Stimulated activated CD4-positive, alpha-beta T cell treated with anti-CD3 and anti-CD28 coated beads, Interleukin-4, amount 100 ng/mL, for 1 hour (primary cell): ENCODE results near the gene MRPS15.
"Not testable (repeated sequence)": the region's sequence is repeated elsewhere in the genome, so short reads cannot be mapped to it uniquely, and the experiment has no call there.

Source experiments
- DNase-seq: peaks from one replicate; pipeline ENCODE4 v3.0.0-alpha.2; 2020

The MRPS15 gene

DNA sequence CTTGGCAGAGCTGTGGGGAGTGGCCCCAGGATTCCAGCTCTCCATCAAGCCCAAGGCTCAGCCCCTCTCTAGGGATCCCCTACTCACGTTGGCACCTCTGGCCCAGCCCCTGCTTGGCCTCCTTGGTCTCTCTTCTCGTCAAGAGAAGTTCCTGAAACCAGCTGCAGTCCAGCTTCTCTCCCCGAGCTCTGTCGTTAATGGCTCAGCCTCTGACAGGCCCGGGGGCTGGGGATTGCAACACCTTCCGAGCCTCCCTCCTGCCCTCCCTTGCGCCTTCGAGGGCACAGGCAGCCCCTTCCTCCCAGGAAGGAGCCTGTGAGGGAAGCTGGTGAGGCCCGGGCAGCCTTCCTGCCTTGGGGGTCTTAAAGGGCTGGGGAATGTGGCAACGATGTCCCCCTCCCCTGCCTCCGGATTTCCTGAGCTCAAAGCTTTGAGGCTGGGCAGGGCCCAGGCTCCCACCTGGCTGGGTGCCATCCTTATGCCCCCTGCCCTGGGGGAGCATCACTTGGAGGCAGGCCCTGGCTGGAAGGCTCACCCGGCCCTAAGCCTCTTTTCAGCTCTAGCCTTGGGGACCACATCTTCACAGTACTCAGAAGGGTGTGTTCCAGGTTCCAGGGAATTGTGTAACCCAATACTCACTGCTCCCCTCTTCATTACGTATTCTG is 18.7 kb upstream of the MRPS15 start, which contains the start of gene CSF3R:
Gene CSF3R, minus strand, starts transcription at position 190 of the 665 bp plus-strand sequence. CDS start 3,417 bp downstream, outside the sequence.
- no peak for DNase-seq

DNA sequence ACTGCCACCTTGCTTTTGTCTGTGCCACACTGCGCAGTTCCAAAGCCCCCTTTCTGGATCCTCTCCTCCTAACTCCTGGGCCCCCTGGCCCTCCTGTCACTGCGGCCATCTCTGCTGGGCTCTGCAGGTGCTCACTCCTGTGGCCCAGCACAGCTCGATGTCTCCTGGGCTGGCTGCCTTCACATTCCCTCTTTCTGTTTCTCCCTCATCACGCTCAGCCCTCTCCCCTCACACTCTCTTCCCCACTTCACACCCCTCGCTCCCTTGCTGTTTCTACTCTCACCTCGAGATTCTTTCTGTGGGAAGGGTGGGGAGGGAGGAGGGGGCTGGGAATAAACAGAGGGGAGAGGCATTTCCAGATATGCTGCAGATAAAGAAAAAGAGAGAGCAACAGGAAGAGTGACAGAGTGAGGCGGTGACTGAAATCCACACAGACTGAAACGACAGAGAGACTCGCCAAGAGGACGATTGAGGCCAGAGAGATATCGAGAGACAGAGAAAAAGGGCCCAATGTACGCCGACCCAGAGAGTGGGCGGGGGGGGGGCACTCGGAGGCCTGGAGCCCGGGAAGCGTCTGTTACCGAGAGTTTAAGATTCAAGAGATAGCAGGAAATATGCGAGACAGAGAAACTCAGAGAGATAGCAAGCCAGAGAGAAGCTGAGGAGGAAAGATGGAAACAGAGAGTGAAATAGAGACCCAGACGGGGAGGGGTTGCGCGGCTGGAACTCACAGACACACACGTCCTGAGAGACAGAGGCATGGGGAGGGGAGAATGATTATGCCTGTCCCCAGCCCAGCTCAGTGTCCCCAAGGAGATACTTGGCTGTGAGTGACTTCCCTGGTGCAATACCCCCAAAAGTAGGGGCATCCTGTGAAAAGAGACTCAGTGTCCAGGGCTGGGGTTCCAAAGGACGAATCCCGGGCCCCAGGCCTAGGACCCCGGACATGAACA is 17.9 kb upstream of the MRPS15 start:
- no peak for DNase-seq

DNA sequence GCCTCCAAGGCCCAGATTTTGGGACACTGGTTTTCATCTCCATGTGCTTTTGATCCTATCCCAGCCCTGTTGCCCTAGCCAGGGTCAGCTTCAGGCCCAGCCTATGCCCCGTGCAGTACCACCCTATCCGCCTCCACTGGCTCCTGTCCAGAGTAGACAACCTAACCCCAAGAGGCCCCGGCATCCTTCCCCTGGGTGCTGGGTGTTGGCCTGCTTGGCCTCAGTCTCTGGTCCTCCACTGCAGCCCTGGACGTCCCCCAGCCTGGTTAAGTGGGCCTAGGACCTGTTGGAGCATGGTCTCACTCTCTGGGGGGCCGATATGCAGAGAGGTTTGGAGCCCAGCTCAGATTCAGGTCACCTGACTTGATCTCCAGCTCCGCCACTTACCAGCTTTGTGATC is 16.9 kb upstream of the MRPS15 start:
- DNase-seq, result no peak

DNA sequence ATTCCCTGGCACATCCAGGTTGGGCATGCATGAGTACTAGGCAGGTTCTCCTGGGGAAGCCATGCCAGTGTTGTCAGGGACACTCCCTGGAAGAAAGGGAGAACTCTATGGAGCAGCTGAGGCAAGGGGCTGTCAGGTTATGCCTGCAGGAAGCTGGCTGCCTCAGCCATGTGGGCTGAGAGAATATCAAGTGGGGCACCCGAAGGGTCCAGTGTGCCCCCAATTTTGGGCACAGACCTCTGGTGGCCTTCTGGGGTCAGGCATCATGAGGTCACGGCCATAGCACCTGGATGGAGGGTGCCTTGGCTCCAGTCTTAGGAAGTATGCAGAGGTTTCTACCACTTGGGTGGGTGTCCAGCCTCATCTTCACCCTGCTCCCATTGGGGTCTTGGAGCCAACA is 16.0 kb upstream of the MRPS15 start:
- no peak for DNase-seq

DNA sequence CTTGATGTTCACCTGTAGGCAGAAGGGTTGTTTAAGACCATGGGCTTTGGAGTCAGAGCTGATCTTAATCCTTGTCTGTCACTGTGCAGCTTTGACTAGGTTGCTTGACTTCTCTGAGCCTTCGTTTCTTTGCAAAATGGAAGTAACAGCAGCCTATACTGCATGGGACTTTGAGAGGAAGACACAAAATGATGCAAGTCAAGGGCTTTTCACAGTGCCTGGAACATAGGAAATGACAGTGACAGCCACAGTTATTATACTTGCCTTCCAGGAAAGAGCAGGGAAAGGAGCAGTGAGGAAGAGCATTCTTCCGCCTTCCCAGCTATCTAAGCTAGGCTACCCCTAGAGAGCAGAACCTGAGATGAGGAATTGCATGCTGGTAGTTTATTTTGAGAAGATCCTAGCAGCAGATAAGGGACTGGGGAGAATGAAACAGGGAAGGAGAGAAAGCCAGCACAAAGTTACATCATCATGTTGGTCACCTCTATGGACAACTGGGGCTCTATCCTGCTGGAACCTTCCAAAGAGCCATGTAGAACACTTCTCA is 15.4 kb upstream of the MRPS15 start:
- no peak for DNase-seq

DNA sequence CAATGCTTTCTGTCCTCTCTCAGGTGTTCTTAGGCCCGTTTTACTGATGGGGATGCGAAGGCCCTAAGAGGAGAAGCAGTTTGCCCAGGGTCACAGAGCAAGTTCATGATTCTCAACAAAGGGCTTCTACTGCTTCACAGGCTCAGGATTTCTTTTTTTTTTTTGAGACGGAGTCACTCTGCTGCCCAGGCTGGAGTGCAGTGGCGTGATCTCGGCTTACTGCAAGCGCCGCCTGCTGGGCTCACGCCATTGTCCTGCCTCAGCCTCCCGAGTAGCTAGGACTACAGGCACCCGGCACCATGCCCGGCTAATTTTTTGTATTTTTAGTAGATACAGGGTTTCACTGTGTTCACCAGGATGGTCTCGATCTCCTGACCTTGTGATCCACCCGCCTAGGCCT is 13.4 kb upstream of the MRPS15 start:
- not testable (repeated sequence) for DNase-seq

DNA sequence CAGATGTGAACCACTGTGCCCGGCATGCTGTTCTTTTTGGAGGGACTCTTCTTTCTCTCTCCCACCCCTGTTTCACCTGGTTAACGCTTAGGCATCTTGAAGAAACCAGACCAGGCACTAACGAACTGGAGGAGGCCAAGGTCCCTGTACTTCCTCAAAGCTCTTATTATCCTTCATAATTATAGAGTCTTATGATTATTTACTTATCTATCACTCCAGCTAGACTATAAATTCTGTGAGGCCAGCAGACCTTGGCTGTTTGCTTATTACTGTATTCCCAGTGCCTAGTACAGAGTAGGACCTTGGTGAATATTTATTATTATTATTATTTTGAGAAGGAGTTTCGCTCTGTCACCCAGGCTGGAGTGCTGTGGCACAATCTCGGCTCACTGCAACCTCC is 12.8 kb upstream of the MRPS15 start:
- no peak for DNase-seq

DNA sequence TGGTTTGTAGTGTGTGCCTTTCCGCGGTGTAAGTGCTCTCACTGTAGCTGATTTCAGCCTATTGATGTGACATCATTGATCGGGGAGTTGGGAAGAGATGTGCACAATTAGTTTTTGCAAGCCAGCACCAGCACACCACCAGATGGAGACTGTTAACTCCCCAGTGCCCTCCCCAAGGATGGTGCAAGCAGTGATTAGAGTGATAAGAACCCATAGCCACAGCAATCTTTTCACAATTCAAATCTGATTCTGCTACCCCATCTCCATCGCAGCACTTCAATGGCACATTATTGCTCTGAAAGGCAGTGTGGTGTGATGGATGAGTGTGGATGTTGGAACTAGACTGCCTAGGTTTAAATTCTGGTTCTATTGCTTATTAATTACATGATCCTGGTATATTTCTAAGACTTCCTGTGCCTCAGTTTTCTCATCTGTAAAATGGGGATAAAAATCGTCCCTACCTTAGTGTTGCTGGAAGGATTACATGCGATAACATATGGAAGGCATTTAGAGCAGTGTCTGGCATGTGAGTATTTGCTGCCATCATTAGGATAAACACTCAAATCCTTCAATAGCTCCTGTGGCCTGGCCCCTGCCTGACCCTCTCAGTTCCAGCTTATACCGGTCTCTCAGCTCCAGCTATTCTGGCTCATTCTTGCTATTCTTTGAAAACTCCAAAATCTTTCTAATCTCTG is 11.9 kb upstream of the MRPS15 start:
- no peak for DNase-seq

DNA sequence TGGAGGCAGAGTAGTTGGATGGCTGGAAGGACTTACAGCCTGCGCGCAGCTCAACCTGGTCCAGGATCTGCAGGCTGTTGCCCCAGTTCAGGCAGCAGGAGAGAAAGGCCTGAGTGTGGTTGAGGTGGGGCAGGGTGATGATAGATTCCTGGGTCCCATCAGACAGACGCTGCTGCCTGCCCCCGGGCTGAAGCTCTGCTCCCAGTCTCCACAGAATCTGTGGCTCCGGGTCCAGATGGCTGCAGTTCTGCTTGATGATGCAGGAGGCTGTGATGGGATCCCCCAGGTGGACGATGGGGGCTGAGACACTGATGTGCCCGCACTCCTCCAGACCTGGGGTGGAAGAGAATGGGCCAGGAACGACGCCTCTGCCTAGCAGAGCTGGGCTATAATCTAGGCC is 11.2 kb upstream of the MRPS15 start:
- DNase-seq, result no peak

DNA sequence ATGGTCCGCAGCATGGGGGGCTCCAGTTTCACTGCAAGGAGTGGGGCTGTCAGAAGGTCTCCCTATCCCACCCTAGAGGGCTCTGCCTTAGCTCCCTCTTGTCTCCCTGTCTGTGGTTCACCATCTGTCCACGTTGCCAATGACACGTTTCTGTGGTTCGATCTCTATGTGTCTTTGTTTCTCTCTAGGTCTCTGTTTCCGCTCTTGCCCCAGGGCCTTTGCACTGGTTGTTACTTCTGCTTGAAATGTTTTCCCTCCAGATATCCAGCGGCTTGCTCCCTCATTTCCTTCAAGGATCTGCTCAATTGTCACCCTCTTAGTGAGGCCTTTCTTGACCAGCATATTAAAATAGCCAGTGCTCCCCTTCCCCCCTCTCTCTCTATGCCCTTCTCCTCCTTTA is 8.5 kb upstream of the MRPS15 start:
- DNase-seq, result no peak

DNA sequence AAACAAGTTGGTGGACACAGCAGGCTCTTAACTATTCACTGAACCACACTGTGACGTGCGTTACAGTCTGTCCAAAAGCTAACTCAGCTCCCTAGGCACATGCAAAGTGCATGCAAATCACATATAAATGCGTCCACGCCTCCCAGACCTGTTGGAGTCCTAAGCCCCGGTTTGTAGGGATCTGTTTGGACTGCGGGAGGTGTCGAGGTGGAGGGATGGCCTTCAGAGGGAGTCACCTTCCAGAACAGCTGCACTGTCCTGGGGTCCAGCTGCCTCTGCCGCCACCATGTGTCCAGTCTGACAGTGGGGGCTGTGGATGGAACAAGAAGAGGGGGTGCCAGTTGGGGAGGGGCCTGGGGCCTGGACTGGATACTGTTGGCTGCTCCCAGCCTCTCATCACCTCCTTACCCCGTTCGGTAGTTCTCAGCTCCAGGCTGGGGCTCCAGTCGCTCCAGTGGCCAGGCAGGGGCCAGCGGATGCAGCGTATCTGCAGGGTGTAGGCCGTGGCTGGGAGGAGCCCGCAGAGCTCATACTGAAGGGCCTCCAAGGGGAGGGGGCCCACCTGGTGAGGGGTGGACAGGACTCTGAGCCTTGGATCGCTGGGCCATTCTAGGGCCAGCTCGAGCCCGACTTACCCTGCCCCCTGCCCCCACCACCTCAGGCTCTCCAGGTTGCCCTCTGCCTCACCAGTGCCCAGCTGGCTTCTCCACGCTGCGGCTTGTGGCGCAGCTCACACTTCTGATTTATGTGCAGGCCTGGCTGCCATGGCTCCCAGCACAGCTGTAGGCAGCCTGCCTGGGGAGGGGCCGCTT is 7.9 kb upstream of the MRPS15 start:
- no peak for DNase-seq

DNA sequence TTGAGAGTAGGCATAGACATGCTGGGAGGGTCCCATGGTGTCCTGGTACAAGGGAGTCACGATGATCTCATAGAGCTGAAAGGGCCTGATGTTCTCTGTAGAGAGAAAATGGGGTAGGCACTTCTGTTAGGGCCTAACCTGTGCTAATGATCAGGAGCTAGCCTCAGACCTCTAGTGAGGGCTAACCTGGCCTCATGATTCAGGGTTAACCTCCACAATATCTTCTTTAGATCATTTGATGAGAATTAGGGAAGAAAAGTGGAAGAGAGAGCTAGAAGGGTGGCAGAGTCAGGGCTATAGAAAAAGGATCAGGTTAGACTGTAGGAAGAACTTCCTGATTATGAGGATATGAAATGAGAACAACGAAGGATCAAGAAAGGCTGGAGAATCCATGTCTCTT is 5.0 kb upstream of the MRPS15 start:
- DNase-seq, result no peak

DNA sequence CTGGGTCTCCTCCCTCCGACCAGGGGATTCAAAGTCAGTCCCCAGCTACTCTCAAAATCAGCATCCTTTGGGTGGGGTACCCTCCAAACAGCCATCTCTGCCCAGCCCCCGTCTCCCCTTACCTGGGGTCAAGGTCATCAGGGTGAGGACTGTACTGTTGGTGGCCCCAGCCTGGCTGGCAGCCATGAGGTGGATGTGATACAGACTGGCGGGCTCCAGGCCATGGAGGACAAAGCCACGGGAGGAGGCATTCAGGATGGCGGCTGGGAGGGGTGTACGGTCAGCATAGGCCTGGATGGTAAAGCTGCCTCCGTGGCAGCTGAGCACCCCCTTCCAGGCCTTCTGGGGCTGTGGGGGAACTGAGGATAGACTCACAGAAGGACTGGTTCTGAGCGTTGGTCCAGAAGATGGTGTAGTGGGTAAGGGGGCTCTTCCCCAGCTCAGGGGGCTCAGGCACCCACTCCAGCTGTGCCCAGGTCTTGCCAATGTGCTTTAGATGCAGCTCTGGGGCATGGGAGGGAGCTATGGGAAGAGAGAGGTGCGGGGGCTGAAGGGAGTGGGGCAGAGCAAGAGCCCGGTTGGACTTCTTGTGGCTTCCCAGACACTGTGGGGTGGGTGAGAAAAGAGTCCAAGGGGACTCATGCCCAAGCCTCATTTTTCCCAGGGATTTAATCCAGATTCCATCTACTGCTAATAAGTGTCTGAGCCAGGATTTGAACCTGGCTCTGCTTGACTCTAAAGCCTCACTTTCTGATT is 3.7 kb upstream of the MRPS15 start:
- DNase-seq, result no peak

DNA sequence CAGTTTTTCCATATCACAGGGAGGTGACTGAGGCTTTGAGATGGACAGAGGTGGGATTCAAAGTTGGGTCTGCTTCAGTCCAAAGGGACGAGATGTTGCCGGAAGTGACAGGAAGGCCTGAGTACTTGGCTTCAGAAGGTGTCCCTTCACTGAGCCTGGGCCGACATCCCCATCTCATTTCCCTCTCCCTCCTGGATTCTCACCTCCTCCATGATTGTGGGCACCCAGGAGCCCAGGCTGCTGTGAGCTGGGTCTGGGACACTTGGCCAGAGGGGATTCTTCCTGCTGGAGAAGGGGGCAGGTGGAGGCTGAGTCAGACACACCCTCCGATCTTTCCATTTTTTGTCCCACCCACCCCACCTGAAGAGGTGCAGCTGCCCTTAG is 2.8 kb upstream of the MRPS15 start:
- DNase-seq, result no peak

DNA sequence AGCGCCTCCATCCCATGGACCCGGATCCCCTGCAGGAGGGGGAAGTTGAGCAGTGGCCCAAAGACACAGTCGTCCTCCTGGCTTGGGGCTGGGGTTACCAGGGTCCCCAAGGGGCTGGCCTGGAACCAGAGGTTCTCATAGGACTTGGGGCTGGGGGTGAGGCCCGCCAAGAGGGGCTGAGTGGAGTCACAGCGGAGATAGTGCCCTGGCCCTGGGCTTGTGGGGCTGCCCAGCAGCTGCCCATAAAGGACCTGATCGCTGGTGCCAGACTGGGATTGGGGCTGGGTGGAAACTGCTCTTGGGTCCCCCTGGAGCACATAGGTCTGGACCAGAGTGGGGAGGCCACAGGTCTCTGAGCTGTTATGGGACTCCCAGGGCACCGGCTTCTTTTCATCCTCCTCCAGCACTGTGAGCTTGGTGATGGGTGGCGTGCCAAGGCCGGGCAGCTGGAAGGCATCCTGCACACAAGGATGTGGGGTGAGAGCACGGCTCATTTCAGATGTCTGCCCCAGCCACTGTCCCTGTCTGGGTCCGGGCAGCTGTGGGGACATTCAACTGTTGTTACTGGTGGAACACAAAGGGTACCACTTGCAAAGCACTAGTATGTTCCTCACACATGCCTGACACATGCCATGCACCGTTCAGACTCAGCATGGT is 2.3 kb upstream of the MRPS15 start:
- DNase-seq, result no peak

DNA sequence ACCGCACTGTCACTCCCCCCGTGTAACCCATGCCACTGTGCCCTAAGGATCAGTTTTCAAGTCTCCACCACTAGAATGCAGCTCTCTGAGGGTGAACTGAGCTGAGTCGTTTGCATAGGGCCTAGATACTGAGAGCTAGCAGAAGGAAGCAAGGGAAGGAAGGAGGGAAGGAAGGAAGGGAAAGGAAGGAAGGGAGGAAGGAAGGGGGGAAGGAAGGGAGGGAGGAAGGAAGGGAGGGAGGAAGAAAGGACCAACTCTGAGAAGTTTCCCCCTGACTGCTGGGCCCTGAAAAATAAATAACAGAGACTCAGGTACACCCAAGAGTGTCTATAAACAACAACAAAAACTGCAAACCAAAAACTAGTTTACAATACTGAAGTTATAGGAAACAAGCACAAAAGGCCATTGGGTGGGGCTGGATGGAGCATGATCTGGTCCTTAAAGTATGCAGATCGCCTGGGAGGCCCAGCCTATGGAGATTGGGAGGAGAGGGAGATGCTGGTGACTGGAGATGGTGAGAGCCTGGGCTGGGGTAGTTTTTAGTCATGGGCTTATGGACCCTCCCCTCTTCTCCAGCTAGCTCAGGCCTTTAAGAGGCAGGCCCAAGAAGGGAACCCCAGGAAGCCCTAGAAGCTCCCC is 1.7 kb upstream of the MRPS15 start:
- DNase-seq, result no peak

DNA sequence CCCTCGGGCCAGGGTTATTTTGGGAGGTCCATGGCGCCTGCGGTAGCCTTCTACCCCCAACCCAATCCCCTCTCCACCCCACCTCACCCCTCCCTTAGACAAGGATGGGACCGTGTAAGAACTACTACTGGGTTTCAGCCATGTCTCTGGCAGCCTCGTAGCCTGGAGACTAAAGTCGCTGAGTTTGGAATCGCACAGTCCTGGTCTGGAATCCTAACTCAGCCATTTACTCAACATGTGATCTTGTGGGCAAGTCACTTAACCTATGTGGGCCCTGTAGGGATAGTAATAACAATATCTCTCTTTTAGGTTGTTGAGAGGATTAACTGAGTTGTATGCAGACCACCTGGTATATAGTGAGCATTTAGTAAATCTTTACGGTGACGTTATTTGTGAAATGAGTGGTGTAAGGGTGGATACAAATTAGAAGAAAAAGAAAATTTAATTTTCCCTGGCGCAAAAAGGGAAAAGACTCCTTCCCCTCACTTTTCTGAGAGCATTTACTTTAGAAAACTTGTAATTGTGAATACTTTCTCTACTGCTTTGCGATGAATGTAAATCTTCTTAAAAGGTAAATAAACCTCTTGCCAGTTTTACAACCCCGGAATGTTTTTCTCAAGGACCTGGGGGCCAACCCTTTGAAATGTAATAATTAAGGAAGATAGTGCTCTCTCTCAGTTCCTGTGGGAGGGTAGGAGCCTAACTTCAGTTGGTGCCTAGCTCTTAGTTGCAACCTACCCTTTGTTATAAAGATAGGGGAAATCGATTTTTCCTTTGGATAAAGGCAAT is 615 bp upstream of the MRPS15 start:
- no peak for DNase-seq

DNA sequence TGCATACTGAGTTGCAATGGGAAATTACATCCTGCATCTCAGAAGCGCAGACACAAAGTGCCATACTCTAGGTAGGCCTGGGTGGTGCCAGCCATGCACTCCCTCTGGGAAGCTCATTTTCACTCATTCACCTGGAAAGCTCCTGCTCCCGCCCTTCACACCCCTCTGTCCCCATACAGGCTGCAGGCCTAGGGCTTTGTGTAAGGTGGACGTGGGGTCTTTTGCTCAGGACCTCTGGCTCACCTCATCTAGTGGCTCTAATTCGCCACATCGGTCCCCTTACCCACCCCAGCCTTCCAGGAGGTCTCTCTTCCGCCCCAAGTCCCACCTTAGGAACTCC is 751 bp downstream of the MRPS15 start:
- DNase-seq, result no peak

DNA sequence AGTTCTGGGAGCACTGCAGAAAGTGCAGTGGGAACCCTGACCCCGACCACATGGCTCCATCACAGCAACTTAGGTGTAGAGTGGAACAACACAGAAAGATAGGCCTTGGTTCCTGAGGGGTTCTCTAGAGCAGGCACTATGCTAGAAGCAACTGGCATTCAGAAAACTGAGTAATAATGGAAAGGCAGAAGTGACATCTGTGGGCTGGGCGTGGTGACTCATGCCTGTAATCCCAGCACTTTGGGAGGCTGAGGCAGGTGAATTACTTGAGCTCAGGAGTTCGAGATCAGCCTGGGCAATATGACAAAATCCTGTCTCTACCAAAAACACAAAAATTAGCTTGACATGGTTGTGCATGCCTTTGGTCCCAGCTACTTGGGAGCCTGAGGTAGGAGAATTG is 5.3 kb downstream of the MRPS15 start:
- DNase-seq, result peak; percentile 60

DNA sequence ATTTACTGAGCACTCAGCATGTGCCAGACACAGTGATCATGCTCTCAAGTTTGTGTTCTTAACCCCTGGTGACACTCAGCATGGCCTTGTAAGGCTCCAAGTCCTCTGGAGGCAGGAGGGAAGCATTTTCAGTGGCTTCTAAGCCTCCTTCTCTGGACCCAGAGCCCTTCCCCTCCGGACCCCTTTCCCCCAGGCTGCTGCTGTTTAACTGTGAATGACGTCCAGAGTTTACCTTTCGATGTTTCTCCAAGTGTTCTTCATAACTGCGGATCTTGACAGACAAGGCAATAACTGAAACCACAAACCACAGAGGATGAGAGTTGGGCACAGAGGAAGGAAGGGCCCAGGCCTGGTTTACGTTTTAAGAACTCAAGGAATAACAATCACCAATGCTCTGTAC is 6.5 kb downstream of the MRPS15 start:
- no peak for DNase-seq
